VCaP (cell line): ENCODE results near the gene PROX1.
"Not testable (repeated sequence)": the region's sequence is repeated elsewhere in the genome, so short reads cannot be mapped to it uniquely, and the experiment has no call there.

Experiments used
- H3K27ac ChIP-seq: fragments of 450-650 bp; 2 replicates; pipeline ENCODE4 v1.5.1; 2017
- TF ChIP-seq, protein P1 (sequence below): fragments of 450-650 bp; conservative IDR thresholded peaks from 2 replicates; pipeline ENCODE4 v1.5.1; 2017; ENCODE audit warnings: mild to moderate bottlenecking, moderate library complexity

Gene PROX1

DNA sequence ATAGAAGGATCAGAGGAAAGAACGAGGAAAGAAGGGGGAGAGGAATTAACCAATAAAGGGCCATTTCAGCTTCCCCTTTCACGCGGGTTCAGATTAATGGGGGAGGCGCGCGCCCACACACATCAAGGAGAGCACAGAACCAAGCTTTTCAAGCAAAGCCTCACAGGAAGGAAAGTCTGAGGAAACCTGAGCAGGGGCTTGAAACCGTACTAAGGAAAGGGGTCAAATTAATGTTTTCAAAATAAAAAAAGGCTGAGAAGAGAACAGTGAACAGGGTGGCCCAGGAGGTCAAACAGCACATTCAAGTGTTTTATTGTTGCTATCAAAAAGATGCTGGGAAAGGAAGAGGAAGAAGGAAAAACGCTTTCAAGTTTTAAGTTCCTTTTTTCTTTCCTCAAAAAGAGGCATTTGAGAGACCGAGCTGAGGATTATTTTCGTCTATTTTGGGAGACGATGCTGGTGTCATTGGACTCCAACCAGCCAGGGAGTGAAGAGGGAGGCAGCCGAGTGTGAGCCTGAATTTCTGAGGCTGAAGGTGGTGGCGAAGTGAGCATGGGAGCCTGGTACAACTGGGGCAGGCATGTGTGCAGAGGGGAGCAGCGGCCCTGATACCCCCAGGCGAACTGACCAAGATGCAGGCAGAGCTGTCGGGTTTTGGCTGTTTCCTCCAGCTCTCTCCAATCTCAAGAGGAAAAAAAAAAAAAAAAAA is 88.4 kb downstream of the PROX1 start:
- TF ChIP-seq, protein P1, sequence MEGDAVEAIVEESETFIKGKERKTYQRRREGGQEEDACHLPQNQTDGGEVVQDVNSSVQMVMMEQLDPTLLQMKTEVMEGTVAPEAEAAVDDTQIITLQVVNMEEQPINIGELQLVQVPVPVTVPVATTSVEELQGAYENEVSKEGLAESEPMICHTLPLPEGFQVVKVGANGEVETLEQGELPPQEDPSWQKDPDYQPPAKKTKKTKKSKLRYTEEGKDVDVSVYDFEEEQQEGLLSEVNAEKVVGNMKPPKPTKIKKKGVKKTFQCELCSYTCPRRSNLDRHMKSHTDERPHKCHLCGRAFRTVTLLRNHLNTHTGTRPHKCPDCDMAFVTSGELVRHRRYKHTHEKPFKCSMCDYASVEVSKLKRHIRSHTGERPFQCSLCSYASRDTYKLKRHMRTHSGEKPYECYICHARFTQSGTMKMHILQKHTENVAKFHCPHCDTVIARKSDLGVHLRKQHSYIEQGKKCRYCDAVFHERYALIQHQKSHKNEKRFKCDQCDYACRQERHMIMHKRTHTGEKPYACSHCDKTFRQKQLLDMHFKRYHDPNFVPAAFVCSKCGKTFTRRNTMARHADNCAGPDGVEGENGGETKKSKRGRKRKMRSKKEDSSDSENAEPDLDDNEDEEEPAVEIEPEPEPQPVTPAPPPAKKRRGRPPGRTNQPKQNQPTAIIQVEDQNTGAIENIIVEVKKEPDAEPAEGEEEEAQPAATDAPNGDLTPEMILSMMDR: no peak
- peak overlapping the region; percentile 16; the same call in 1 of the 2 replicates for H3K27ac ChIP-seq

DNA sequence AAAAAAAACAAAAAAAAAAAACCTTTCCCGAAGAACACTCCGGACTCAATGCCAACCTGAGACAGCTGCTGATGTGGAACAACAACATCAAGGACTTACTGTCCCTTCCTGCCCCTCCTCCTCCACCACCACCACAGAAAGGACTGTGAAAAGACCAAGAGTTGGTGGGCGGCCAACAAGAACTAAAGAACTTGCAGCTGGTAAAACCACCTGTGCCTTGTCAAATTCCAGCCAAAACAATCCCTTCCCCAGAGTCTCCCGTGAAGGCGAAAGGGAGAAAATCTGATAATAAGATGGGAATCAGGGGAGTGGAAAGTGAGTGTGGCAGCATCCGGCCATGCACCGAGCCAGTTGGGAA is 88.9 kb downstream of the PROX1 start:
- H3K27ac ChIP-seq: peak overlapping the region; percentile 24
- TF ChIP-seq, protein P1: no peak

DNA sequence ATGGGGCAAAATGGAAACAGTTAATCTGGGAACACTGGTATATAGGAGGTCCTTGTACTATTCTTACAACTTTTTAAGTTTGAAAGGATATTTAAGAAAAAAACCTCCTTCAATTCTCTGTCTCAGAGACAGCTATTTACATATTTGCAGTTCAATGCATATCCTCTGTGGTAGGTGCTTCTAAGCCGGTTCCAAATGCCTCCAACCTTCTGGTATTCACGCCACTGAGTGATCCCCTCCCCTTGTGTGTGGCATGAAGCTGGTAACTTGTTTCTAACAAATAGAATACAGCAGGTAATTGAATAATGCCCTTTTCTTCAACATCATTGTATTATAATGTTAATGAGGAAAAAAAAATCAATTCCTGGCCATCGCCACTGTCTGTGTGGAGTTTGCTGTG is 91.2 kb downstream of the PROX1 start:
- H3K27ac ChIP-seq: no peak overlapping the region
- TF ChIP-seq, protein P1: no peak

DNA sequence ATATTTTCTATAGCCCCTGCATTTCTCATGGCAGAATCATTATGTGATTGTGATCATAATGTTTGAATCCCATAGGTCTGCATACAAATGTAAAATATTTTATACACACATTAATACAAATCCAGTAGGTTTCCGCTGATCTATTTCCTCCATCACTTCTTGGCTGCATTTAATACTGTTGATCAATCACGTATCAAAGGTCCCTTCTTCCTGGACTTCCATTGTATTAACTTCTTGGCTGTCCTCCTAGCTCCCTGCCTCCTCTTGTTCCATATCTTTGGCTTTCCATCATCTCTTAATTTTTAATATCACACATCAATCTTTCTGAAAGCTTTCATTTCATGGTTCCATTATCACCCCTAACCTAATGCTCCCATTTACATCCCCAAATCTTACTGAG is 97.6 kb downstream of the PROX1 start:
- no peak overlapping the region for H3K27ac ChIP-seq
- TF ChIP-seq, protein P1: no peak

DNA sequence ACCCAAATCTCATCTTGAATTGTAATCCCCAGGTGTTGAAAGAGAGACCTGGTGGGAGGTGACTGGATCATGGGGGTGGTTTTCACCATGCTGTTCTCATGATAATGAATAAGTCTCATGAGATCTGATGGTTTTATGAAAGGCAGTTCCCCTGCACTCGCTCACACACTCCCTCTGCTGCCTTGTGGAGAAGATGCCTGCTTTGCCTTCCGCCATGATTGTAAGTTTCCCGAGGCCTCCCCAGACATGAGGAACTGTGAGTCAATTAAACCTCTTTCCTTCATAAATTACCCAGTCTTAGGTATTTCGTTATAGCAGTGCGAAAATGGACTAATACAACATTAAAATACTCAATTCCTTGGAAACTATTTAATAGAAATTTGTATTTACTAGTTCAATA is 99.2 kb downstream of the PROX1 start:
- H3K27ac ChIP-seq: no peak overlapping the region
- TF ChIP-seq, protein P1: no peak; the same call in 1 of the 2 replicates

DNA sequence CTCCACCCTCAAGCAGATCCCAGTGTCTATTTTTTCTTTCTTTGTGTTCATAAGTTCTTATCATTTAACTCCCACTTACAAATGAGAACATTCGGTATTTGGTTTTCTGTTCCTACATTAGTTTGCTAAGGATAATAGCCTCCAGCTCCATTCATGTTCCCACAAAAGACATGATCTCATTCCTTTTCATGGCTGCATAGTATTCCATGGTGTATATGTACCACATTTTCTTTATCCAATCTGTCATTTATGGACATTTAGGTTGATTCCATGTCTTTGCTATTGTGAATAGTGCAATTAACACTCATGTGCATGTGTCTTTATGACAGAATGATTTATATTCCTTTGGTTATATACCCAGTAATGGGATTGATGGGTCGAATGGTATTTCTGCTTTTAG is 101.2 kb downstream of the PROX1 start:
- not testable (repeated sequence) for H3K27ac ChIP-seq
